GM20431 (cell line): ENCODE results near the gene SECISBP2L.

Source experiments
- in situ Hi-C: fragments of 300-500 bp; cut with MseI, MboI; formaldehyde crosslinking; loops from one replicate; pipeline ENCODE4 v1.15.0; 2020; ENCODE audit warnings: low sequenced_read_pairs; ENCODE audit not compliant: unreplicated experiment

SECISBP2L gene

DNA sequence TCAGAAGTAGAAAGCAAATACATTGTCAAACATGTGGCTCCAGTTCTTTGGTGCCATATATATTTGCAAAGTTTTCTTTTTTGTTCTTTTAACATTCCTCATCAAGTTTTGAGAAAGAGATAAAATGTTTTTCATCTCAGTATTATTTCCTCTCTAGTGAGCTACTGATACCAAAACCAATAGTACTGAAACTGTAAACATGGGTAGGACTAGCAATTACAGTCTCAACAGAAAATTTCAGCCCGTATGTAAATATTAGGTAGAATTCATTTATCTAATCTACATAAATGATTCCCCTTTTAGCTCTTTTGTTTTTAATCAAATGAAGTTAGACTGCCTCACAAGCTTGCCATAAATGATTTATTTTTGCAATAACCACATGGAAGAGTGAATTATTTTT, 21.4 kb downstream of the SECISBP2L start:
- in situ Hi-C loops = no loop called here

DNA sequence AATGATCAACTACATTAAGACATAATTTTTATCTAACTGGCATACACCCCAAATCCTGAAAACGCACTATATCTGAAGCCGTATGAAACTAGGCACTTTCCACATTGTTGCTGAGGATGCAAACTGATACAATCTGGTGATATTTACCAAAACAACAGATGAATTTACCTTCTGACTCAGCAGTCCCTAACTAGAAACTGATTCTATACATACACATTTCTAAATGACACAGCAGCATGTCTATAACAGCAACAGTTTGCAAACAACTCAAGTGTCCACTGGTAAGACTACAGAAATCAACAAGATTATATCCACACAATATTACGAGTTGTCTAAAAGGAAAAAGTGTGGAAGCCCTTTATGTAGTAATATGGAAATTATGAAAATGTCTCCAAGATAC, 22.9 kb downstream of the SECISBP2L start:
- in situ Hi-C loops = no loop called here

DNA sequence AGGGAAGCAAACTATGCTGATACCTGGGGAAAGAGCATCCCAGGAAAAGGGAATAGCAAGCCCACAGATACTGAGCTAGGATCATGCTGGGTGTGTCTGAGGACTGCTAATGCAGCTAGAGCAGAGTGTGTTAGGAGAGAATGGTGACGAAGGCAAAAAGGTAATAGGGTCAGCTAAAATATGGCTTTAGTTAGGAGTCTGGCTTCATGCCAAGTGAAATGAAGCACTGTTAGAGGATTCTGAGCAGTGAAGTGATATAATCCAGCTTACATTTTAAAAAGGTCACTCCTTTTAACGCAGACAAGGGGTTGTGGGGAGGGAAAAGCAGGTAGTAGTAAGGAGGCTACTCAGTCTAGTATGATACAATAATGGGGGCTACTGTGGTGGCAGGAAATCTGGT, 30.4 kb downstream of the SECISBP2L start:
- in situ Hi-C loops = no loop called here

DNA sequence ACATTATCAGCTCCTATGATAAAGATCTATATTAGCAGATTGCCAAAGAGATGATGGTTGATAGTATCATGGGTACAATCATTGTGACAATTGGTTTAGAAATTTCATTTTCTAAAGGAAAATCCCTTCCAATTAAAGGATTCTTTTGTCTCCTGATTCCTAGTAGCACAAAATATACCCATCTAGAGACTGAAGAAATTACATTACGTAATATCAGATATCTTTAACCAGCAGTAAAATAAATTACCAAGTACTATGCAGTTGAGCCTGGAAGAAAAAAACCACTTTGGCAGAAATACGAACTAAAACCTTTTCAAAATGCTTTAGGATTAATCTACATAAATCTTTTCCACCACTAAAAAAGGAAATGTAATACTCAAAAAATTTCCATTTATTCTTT, 46.9 kb downstream of the SECISBP2L start:
- in situ Hi-C loops = no loop called here

DNA sequence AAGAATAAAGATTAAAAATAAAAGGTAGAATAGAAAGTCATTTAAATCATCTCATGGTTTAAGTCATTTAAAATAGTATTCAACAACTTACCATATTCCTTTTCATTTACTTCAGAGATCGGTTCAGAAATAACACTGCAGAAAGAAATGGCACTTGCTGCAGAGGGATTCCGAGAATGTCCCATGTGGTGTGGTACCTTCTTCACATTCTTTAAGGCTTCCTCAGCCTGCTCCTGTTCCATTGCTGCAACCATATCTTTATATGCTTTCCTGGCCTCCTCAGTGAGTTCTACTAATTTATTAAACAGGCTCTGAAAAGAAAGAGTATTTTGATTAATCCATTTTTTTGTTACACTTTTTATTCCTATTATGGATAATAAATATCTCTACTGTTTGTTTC, 50.0 kb downstream of the SECISBP2L start:
- in situ Hi-C loops = no loop called here

DNA sequence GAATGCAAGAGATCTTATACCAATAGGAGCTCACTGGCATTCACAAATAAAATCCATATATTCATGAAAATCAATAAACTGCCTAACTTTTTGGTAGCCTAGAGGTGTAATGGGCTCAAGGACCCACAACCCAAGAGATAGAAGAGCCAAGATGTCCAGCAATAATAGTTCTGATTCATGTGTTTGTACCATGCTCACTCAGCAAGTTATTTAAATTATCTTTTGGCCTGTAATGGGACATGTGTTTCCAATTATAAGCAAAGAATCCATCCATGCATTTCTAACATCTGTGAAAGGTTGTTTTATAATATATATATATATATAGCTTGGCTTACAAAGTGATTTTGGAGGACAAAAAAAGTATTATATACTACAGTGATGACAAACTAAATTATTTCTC, 52.9 kb downstream of the SECISBP2L start:
- in situ Hi-C loops = no loop called here

DNA sequence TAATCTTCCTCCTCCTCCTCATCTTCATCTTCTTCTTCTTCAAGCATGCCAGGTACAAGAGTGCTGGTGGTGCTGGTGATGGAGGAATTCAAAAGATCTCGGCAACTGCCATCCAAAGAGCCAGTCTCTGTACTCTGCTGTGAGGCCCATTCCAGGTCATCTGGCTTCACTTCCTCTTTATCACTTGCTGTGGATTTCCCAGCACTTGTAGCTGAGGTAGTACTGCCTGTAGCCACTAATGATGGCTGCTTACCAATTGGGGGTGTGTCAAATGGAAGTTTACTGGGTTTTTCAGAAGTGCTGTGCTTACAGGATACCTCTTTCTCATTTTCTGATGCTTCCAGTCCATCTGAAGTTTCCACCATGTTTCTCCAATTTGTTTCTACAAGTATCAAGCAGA, 53.7 kb downstream of the SECISBP2L start:
- in situ Hi-C loops = no loop called here

DNA sequence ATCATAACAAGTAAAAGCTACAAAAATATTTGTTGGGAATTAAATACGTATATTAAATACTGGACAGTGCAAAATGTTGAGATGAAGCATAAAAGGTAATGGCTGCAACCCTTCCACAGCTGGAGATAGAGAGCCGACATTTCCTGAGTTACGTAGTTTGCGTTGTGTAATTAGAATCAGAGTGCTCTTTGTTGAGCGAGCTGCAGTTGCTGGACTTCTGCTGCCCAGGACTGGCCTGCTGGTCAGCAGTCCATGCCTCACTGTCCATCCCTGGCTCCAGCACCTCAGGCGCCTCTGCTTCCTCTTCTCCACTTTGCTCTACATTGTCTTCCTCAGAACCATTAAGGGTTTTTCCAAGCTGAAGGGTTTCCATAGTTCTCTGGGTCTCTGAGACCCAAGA, 54.1 kb downstream of the SECISBP2L start:
- in situ Hi-C loops = no loop called here

DNA sequence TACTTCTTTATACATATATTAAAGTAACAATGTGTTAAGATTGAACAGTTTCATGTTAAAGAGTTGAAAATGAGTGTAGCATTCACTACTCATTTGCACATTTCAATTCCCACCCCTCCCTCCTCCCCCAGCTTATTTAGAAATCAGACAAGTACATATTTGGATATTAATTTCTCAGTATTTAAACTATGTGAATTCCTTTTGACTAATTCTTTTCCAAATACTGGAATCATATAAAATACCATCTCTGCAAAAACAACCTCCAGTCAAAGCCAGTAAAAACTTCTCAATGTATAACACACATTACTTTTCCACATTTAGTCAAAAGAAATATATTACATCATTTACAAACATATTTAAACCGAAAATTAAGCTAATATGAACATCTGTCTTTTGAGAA, 57.1 kb downstream of the SECISBP2L start:
- in situ Hi-C loops = no loop called here

DNA sequence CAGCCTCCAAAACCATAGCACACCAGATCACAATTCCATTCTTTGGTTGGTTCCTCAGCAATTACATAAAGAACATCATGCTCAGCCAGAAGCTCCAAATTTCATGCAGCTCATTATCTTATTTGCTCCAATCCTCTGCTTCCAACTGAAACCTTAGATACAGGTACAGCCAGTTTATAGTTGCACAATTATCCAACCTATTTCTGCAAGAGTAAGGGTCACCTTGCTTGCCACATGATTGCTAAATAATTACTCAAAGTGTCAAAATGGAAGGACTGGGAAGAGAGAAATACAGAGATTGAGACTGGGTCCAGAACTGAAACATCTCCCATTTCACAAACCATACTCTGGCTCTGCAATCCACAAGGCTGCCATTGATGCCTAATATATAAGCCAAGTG, 59.1 kb downstream of the SECISBP2L start:
- in situ Hi-C loops = no loop called here

DNA sequence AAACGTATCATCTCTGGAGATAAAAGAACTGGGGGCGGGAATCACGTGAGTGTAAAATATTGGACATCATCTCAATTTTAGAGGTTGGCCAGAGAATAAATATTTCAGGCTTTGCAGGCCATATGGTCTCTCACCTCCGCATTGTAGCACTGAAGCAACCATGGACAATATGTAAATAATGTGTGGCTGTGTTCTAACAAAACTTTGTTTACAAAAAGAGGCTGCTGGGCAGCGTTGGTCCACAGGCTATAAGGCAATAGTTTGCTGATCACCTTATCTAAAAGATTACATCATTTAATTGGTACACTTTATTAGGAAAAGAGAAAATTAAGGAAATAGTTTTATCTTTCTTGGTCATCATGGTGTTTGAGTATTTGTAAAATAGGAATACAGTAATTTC, 60.0 kb downstream of the SECISBP2L start:
- in situ Hi-C loops = no loop called here

DNA sequence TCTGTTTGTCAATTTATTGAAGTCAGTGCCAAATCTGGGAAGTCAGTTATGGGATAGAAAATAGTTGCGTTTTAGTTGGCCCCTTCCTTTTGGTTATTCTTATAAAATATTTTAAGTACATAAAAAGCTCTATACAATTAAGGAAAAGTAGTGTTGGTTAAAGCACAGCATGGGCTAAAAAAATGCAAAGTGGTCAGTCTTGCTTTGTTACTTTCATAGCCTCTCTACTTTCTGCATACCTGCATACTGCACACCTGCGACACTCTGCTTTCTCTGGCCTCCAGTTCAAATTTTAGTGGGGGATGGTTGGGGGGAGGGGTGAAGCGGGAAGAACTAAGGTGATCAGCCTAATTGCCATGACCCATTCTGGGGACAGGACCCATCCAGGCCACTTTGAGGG, 60.7 kb downstream of the SECISBP2L start:
- in situ Hi-C loops = no loop called here

DNA sequence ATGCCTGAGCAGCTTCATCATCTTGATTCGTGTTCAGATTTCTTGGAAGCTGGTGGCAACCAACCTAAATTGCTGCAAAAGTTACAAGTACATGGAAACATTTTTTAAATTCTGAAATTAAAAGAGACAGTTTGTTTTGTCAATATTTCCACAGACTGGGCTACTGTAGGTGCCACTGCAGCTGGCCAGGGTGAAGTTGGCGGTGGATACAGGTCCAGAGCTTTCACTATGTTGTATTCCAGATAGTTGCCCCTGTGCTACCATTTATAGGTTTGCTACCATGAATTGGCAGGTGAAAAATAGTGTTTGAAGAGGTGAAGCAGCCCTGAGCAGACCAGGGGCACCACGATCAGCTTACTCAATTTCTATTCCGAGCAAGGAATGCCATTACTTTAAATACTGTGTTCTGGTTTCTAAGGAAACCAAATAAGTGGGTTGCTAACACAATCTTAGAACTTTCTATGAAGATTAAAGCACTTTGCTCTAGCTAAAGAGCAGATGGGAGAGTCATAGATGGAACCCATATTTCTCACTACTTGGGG, 61.4 kb downstream of the SECISBP2L start:
- in situ Hi-C loops = no loop called here

DNA sequence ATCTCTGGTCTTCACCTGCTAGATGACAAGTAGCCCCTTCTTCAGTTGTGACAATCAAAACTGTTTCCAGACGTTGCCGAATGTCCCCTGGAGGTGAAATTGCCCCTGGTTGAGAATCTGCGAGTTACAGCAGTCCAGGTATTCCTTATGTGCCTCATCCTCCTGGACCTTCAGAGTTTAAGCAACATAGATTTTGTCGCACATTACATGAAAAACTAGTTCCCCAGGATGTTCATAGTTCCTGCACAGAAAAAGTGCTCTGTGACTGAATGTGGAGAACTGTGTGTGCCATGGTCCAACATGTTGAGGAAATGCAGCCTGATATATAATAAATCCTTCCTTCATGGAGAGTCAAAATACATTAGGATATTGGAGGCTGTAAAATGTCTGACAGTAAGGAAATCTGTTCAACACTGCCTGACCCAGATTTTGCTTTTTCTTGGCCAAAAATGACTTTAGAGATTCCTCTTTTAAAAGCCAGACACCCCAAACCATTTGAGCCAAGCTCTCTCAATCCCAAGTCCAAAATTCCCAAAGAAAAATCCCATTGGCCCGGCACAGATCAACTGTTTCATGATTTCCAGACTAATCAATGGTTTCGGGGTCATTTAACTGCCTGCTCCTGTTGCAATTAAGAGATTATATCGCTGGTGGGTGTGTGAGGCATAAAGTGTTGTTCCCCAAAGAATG, 62.1 kb downstream of the SECISBP2L start:
- in situ Hi-C loops = no loop called here

DNA sequence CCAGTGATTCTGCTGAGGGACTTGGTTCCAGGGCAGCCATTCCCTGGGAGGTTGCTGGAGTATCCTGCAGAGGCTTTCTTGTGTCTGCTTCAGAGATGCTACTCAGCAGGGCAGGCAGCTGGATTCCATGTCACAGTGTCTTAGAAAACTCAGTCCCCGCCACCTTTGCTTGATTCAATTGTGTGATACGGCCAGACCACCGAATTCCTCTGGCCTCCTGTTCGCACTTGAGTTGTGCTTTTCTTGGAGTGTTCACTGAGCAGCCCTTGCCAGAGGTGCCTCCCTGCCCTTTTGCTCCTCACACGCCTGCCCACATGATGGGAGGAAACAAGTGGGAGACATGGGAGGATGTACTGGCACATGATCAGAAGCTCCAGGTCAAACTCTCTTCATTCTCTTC, 62.9 kb downstream of the SECISBP2L start:
- in situ Hi-C loops = no loop called here

DNA sequence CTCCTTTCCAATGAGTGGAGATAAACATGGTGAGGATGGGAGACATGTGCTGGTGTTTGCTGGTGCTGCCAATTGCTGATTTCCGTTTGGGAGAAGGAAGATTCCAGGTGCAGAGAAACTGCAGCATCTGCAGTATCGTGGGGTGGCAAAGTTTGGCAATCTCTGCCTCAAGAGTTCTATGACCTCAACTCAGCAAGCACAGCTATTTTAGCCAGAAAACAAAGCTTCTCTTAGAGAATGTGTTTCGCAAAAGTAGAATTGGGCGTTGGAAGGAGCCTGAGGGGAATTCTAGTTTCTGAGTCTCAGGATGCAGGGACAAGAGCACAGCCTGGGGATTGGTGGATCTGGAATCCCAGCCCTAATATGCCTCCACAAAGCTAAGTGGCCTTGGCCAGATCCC, 64.3 kb downstream of the SECISBP2L start:
- in situ Hi-C loops = no loop called here

DNA sequence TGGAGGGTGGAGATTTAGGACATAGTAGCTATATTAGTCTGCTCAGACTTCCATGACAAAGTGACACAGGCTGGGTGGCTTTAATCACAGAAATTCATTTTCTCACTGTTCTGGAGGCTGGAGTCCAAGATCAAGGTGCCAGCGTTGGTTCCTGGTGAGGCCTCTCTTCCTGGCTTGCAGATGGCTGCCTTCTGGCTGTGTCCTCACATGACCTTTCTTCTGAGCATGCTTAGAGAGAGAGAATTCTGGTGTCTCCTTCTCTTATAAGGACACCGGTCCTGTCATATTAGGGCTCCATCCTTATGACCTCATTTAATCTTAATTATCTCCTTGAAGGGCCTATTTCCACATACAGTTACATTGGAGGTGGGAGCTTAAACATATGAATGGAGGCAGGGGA, 67.6 kb downstream of the SECISBP2L start:
- in situ Hi-C loops = no loop called here

DNA sequence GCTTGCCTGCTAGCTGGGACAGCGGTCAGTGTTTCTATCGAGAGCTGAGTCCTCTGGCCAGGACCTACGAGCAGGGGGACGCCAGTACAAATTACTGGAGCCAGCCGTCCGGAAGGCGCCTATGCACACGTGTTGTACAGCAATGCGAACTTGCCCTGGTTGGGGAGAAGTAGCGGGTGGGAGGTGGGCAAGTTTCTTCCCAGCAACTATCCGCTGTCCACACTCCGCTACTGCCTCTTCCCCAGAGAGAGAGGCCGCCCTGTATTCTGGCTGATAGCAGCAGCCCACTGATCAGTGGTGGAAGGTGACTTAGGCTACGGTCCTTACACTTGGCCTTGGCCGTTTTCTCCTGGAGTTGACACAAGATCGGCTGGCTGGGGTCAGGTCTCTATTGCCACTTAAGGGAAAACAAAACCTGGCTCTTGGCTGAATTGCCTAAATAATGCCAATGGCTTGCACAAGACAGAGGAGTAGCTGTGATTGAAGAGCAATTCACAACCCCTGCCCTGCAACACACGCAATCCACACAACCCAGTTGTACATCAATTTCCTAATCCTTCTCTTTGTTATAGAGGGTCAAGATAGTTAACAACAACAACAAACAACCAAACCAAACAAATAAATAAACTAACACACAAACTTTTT, 69.7 kb downstream of the SECISBP2L start:
- in situ Hi-C loops = no loop called here

DNA sequence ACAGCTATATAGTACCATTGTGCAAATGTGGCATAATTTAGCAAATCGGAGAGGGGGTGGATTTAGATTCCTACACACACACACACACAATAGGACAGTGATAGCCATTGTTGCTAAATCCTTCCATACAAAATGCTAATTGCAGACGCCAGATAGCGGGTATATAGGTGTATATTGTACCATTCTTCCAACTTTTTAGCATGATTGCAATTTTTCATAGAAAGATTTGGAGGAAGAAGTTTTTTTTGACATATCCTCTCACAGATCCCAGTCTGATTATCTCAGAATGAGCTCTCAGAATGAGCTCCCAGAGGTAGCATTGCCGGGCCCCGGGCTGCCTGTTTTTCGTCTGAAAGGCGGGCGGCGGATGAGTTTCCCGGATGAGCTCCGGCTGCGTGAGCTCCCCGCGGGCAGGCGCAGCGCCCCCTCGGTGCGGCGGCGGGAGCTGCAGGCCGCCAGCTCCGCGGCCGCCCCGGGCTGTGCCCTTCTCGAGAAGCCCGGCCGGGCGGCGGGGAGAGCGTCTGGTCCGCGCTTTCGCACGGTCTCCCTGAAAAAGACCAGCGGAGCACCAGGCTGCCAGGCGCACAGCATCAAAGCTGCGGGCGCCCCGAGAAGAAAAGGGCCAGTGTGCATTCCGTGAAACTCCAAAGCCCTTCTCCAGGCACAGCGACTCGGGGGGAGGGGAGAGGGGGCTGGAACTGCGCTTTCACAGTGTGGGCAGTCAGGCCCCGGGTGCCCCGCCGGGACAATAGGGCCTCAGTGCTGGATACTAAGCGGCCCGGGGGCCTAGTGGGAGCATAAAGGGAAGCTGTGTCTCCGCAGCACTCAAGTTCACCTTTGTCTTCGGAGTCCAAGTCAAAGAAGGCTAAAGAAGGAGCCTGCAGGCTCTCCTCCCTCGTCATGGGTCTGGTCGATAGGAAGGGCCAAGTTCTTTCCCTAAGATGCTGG, 70.5 kb downstream of the SECISBP2L start:
- in situ Hi-C loops = no loop called here

DNA sequence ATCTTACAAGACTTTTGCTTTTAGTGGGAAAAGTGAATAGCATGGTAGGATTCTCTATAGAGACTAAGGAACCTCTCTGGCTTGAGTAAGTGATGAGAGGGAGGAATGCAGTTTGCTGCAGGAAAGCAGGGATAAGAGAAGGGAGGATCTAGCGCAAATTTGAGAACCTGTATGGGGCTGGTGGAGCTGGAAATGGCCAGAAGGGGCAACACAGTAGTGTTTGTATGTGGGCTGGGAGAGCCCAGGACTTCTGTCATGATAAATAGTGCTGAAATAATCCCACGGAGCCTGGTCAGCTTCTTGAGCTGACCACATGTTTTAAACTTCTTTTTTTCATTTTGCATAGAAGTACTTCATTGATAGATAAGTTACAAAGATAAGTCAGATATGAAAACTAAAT, 71.4 kb downstream of the SECISBP2L start:
- in situ Hi-C loops = no loop called here
